GM18505 (cell line): ENCODE results near the gene ARHGAP27.

Experiments
- ATAC-seq: cut with Tn5 transposase; IDR thresholded peaks from one replicate; pipeline ENCODE4 v1.9.1; 2021; ENCODE audit not compliant: unreplicated experiment
- POLR2A ChIP-seq: IDR thresholded peaks from 4 replicates; pipeline ENCODE4 v1.6.1; 2011; ENCODE audit warnings: borderline replicate concordance; ENCODE audit not compliant: insufficient read depth, insufficient read length; ENCODE audit errors: extremely low read depth

Gene ARHGAP27

GRCh38 chr17:45411348-45412105 is 21.1 kb downstream of the ARHGAP27 start:
- TF ChIP-seq POLR2A = no peak
- ATAC-seq = no peak

- no peak for ATAC-seq
- peak; percentile 69 for TF ChIP-seq POLR2A
Observed at GRCh38 chr17:45410144-45411091, 22.3 kb downstream of the ARHGAP27 start.

GRCh38 chr17:45409659-45410076 is 23.0 kb downstream of the ARHGAP27 start:
- no peak for ATAC-seq
- TF ChIP-seq POLR2A = no peak

GRCh38 chr17:45408611-45409421 is 23.9 kb downstream of the ARHGAP27 start:
- no peak for ATAC-seq
- no peak for TF ChIP-seq POLR2A

GRCh38 chr17:45406107-45406506 is 26.6 kb downstream of the ARHGAP27 start:
- ATAC-seq = no peak
- no peak for TF ChIP-seq POLR2A

- no peak for ATAC-seq
- TF ChIP-seq POLR2A = no peak
Observed at GRCh38 chr17:45405250-45406086, 27.2 kb downstream of the ARHGAP27 start.

- no peak for ATAC-seq
- TF ChIP-seq POLR2A = no peak
Observed at GRCh38 chr17:45404870-45405249, 27.8 kb downstream of the ARHGAP27 start.

- ATAC-seq = no peak
- TF ChIP-seq POLR2A = no peak
Observed at GRCh38 chr17:45403906-45404490, 28.7 kb downstream of the ARHGAP27 start.

- no peak for TF ChIP-seq POLR2A
Observed at GRCh38 chr17:45402916-45403315, 29.8 kb downstream of the ARHGAP27 start.

GRCh38 chr17:45398800-45399199 is 33.9 kb downstream of the ARHGAP27 start:
- no peak for ATAC-seq
- no peak for TF ChIP-seq POLR2A

More at GRCh38 chr17:45402916-45403315, 29.8 kb downstream of the ARHGAP27 start:
- no peak for ATAC-seq

GRCh38 chr17:45397796-45398195 is 34.9 kb downstream of the ARHGAP27 start:
- ATAC-seq = no peak
- no peak for TF ChIP-seq POLR2A
